CD4-positive, alpha-beta T cell treated with Interleukin-1 beta for 1 hour (primary cell): ENCODE data around the gene MKLN1.
"Not testable (repeated sequence)": the region's sequence is repeated elsewhere in the genome, so short reads cannot be mapped to it uniquely, and the experiment has no call there.

Source experiments
- DNase-seq, 2 donors: peaks; one replicate each; pipeline ENCODE4 v3.0.0-alpha.2; 2020 to 2022

The MKLN1 gene

DNA sequence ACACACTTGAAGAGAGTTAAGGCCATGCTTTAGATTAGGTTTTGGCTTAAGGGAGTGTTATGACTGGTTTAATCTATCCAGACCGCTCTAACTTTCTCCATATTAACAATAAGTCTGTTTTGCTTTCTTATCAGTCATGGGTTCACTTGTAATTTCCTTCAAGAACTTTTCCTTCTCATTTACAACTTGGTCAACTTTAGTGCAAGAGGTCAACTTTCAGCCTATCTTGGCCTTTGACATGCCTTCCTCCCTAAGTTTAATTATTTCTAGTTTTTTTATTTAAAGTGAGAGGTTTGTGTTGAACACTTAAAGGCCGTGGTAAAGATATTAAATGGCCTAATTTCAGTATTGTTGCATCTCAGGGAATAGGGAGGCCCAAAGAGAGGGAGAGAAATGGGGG, 75.6 kb downstream of the MKLN1 start:
- no peak for DNase-seq

DNA sequence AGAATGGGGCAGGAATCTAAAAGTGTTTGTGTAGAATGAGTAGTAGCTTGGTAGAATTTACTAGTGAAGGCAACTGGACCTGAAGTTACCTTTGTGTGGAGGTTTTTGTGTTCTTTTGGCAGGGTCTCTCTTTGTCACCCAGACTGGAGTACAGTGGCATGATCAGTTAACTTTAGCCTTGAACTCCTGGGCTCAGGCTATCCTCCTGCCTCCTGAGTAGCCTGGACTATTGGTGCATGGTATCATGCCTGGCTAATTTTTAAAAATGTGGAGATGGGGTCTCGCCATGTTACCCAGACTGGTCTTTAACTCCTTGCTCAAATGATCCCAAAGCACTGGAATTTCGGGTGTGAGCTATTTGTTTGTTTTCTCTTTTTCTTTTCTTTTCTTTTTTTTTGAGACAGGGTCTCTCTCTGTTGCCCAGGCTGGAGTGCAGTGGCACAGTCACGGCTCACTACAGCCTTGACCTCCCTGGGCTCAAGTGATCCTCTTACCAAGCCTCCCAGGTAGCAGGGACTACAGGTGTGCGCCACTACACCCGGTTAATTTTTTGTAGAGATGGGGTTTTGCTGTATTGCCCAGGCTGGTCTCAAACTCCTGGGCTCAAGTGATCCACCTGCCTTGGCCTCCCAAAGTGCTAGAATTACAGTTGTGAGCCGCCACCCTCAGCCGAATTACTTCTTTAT, 76.7 kb downstream of the MKLN1 start:
- DNase-seq: no peak

DNA sequence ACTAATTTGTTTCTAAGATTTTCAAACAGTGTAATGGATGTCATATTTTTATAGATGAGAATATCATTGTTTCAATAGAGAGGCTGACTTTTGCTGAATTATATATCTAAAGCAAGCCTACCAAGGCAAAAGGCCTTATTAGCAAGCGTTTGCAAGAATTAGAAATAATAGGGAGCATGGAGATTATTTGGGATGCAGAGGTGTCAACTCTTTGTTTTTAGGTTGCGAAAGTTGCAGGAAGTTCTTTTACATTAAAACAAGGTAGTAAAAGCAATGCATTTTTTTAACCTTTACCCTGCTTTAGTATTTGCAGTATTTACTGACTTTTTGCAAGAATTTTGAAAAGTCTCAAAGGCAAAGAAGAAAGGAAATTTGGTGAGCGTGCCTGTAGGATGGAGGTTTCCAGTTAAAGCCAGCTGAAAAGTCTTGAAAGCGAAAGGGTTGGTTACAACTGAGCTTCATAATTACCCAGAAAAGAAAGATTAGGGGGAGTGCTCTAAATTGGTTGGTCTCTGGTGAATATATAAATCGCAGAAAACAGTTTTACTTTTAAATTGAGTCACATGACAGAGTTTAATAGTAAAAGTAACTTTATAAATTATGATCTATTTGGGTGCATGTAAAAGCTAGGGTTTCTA, 81.6 kb downstream of the MKLN1 start:
- DNase-seq: no peak

DNA sequence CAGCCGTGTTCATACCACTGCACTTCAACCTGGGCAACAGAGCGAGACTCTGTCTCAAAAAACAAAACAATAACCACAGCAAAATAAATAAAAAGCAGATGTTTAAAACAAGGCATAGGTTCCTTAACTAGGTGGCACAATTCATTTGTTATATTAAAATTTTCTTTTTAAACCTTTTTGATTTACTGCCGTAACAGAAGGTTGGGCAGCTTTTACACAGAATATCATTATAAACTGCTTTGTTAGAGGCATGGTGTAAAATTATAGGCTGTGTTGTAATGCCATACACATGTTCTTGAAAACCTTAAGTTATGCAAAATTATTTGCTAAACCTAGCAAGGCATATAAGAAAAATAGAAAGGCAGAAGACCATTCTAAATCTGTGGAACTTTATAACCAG, 84.4 kb downstream of the MKLN1 start:
- DNase-seq: no peak

DNA sequence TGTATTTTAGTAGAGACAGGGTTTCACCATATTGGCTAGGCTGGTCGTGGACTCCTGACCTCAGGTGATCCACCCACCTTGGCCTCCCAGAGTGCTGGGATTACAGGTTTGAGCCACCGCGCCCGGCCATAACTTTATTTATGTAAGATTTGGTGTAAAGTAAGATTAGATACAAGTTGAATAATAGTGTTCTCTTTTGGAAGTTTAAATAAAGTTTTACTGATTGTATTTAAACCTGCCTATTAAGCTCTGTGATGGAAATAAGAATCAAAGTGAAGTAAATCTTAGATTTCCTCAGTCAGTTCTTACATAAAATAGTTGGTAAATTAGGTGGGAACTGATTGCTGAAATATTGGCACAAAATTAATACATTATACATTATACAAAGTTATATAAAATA, 86.0 kb downstream of the MKLN1 start:
- no peak for DNase-seq

DNA sequence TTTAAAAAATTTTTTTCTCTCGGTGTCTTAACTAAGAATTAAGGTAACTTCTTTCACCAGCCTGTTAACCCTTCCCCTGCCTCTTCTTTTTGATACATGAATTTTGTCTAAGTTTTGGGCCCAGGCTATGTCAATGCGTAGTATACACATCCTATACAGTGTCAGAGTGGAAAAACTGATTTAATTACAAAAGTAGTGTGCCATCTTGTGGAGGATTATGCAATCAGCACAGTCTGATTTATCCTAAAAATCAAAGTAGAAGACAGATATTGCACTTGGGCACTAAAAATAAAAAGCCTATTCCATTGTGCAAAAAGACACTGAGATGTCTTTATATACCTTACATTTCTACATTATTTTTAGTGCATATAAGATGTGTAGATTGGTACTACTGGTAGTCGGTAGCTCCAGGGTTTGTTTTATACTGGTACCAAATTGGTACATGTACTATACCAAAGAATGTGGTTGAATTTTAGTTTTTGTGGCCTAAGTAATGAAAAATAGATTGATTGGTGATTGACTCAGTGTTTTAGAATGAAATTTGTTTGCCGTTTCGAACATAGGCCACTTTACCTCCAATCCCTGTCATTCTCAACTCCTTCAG, 96.6 kb downstream of the MKLN1 start:
- DNase-seq: peak in 1 of 2 donors; percentile 57

DNA sequence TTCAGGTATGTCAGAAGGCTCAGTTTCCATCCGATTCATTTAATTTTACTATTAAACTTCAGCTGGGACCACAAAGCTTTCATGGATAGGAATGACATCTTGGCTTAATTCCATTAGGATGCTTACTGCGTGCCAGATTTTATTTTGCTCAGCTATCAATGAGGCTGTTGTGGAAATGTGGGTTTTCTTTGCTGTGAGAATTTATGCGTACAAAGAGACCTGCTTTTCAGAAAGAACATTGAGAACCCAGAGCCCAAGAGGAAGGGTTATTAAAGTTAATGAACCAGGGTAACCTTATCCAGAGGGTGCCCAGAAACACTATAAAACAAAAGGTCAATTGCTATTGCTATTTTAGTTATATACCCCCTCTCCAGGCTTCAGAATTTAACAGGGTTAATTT, 98.3 kb downstream of the MKLN1 start:
- DNase-seq: no peak

DNA sequence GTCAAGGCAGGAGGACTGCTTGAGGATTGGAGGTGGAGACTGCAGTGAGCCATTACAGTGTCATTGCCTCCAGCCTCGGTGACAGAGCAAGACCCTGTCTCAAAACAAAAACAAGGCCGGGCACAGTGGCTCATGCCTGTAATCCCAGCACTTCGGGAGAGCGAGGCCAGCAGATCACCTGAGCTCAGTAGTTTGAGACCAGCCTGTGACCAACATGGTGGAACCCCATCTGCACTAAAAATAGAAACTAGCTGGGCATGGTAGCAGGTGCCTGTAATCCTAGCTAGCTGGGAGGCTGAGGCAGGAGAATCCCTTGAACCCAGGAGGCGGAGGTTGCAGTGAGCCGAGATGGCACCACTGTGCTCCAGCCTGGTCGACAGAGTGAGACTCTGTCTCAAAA, 103.2 kb downstream of the MKLN1 start:
- DNase-seq: not testable (repeated sequence)

DNA sequence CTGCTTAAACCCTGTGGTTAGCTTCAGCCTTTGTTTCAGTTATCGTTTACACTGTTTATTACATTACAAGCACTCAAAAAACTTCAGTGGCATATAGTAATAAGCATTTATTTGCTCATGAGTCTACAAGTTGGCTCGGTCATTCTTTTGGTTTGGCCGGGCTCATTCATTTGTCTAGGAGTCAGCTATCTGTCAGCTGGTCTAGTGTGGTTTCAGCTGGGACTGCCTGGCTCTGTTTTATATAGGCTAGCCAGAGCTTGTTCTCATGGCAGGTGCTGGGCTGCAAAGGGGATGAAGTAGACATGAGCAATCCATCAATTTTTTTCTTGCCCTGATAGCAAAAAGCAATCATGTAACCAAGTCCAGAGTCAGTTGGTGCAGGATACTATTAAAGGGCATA, 103.6 kb downstream of the MKLN1 start:
- no peak for DNase-seq

DNA sequence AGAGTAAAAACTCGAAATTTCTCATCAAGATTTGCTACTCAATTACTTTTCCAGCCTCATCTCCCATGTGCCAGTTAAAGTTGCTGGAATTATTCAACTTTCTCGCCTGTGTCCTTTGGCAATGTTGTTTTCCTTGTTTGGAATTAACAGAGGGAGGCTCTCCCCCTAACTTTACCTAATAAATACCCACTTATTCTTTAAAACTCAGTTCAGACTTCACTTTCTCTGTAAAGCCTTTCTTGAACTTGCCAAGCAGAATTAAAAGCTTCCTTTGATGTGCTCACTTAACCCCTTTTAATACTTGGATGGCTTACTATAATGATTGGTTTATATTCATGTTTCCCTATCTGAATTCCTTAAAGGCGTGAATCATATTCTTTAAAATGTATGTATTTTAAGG, 104.1 kb downstream of the MKLN1 start:
- DNase-seq: no peak

DNA sequence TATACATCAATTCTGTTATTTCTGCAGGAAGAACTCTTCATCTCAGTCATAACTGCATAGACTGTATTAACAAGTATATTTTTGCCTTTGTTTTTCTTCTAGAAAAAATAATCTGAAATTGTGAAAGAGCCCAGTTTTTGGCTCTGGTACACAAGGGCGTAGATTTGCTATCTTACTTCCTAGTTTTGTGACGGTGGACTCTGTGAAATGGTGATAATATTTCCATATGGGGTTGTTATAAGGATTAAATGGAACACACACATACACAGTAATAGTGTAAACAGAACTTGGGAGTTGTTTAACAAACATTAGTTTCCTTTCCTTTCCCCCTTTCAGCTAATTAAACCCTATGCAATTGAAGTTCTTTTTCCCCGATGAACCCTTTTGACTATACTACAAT, 108.7 kb downstream of the MKLN1 start:
- no peak for DNase-seq

DNA sequence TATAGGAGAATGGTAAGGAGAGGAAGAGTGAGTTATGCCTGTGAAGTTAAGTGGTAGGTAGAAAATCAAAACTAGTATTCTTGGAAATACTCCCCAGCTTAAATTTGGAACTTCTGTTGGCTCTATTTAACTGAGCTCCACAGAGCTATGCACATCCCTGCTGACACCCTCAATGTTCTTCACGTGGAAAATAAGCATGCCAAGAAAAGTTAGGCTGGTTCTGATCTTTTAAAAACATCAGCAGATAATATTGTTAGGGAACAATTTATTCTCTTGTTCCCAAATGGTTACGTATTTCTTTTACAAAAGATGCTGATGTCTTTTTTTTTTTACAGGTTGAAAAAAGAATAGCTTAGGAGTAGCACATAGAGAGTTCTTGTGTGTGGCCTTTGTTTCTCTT, 111.3 kb downstream of the MKLN1 start:
- no peak for DNase-seq

DNA sequence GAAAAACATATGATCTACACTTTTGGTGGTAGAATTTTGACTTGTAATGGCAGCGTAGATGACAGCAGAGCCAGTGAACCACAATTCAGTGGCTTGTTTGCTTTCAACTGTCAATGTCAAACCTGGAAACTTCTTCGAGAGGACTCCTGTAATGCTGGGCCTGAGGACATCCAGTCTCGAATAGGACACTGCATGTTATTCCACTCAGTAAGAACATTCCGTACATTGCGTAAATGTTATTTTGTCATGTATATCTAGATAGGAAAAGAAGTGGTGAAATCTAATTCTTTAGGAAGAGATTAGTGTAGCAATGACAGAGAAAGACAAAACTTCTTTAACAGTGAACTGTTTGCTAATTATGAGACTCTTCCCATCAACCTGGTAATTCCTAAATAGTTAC, 115.8 kb downstream of the MKLN1 start:
- no peak for DNase-seq

DNA sequence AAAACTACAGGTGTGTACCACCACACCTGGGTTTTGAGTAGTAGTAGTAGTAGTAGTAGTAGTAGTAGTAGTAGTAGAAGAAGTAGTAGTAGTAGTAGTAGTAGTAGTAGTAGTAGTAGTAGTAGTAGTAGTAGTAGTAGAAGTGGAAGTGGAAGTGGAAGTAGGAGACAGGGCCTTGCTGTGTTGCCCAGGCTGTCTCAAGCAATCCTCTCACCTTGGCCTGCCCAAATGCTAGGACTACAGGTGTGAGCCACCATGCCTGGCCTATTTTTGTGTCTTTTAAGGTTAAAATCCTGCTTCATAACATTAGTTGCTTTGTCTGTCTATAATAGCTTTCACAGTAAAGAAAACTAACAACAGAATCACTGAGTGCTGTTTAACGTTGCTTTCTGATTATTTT, 117.0 kb downstream of the MKLN1 start:
- DNase-seq: no peak

DNA sequence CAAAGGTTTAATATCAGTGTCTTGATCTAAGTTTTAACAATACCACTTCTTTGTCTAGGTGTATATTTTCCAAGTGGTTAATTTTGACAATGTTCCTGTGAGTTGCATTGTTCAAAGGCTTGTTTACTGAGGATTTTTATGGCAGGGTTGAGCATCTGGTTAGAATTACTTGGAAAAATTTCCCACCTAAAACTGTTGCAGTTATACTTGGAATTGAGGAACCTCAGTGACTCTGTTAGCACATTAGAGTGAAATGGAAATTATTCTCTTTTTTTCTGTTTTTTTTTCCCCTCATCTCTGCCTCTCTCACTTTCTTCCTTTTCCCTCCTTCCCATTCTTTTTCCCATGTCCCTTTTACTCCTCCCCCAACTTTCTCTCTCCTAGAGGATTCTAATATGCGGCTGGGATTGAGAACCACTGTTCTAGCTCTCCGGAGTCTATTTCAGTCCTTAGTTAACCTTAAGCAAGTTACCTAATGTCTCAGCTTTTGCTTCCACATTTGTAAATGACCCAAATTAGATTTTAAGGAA, 121.8 kb downstream of the MKLN1 start:
- DNase-seq: no peak

DNA sequence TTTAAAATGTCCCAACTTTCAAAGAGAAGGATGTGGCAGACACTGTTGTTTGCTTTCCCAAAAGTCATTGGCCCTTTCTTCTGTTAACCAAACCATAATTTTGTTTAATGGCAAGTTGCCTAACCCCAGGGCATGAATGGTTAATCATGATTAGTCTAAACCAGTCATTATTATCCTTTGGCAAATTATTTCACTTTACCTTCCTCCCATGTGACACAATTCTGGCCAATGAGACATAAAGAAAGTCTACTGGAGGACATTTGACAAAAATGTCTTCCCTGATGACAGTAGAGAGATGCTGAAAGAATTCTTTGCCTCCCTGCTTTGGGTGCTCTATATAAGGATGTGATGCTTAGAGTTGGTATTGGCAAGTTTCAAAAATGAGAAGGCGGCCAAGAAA, 126.8 kb downstream of the MKLN1 start:
- no peak for DNase-seq

DNA sequence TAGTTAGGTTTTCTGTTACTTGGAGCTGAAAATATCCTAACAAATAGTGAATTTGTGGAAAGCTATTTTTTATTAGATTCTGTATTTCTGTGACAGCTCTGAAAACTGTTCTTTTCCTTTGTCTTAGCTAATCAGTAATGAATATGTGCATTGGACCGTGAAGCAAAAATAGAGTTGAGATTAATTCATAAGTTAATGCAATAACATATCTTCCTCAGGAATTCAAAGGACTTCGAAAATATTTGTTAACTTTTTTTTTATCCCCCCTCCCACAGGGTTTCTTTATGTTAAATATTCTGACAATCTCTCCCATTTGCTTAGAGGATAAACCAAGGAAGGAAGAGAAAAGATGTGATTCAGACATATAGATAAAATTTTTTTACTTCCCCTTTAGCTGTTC, 127.3 kb downstream of the MKLN1 start:
- no peak for DNase-seq

DNA sequence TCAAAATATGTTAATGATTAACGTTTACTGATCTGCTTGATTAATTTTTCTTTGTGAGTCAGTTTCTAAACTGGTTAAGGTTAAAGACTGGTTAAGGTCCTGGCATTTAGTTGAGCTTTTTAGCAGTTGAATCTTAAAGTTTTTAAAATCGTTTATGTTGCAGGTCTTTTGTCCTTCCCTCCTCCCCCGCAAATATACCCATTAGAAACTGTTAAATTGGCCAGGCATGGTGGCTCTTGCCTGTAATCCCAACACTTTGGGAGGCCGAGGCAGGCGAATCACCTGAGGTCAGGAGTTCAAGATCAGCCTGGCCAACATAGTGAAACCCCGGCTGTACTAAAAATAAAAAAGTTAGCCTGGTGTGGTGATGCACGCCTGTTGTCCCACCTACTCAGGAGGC, 127.9 kb downstream of the MKLN1 start:
- DNase-seq: no peak

DNA sequence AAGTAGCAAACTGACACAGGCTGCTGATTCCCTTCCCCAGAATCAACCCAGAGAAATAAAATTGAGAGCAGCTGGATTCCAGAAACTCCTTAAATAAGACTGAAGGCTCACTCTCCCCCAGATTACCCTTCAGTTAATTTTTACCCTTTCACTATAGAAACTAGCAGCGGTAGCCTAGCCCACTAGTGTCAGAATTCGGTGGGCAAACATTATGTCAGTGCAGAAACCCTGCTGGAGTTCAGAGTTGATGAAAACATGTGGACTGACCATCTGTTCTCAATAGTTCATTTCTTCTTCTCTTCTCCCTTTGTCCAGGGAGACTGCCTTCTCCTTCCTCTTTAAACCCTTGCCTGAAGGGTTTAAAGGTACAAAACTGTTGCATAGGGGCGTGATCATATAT, 128.7 kb downstream of the MKLN1 start:
- DNase-seq: no peak

DNA sequence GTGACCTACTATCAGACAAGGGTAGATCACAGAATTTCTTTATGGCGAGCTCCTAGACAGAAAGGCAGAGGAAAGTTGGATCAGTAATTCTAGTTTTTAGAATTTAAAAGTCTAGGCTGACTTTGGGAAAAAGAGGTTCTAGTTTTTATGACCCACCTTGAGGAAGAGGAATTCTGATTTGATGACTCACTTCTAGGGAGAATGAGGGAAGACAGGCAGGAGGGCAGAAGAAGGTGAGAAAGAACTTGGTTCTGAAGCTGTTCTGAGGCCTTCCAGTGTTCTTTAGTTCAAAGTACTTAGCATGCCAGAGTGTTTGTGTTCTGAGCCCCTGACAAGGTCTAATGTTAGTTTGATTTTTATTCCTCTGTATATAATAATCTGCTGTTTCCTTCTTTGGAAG, 131.6 kb downstream of the MKLN1 start:
- no peak for DNase-seq

DNA sequence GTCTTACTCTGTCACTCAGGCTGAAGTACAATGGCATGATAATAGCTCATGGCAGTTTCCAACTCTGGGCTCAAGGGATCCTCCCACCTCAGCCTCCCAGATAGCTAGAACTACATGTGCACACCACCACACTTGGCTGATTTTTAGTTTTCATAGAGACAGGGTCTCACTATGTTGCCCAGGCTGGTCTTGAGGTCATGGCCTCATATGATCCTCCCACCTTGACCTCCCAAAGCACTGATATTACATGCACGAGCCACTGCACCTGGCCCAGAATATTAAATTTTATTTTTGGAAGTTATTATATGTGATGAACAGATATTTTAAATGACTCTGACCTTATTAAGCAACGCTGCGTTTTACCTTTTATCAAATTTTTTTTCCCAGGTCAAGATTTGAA, 134.4 kb downstream of the MKLN1 start:
- DNase-seq: no peak

DNA sequence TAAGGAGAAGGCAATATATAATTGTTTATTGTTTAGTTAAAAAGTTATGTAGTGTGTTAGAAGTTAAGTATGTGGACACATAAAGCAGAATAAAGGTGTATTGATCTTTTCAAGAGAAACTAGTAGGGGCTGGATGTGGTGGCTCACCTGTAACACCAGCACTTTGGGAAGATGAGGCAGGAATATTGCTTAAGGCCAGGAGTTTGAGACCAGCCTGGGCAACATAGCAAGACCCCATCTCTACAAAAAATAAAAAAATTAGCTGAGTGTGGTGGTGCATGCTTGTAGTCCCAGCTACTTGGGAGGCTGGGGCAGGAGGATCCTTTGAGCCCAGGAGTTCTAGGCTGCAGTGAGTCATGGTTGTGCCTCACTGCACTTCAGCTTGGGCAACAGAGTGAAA, 135.0 kb downstream of the MKLN1 start:
- not testable (repeated sequence) for DNase-seq

DNA sequence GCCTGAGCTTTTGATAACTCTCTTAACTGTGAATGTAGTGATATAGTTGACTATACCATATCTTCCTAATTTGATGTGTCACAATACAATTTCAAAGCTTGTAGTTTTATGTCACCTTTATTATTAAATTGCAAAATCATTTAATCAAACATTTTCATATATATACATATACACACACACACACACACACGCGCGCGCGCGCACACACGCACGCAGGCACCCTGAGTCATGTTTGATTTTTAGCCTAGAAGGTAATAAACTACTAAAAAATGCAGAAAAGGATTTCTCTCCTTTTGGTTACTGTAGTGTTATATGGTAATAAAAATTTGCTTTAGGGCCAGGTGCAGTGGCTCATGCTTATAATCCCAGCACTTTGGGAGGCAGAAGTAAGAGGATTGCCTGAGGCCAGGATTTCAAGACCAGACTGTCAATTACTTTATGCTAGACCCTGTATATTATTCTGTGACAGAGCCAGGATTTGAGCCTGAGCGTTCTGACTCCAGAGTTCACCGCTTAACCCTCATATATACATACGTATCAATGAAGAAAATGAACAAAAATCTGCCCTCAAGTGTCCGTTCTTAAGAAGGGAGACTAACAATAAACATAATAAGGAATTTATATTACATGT, 139.2 kb downstream of the MKLN1 start:
- DNase-seq: no peak

DNA sequence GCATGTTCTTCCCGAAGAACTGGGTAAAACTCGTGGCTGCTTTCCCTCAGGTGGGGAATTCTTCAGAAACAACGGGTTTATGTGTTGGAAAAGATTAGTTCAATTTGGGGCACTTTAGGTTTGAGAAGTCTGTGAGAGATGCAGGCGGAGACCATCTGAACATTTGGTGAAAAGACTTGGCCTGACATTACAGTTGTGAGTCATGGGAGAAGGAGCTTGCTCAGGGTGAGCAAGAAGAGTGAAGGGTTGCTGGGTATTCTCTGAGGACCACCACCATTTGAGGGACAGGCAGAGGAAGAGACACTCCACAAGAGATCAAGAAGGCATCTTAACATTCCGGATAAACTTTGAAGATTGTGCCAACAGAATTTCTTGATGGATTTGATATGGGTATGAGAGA, 140.1 kb downstream of the MKLN1 start:
- DNase-seq: no peak
